CMK (cell line): ENCODE measurements around the gene CAMKMT.

Experiments used
- DNase-seq: peaks from one replicate; pipeline ENCODE4 v3.0.0-alpha.2; 2010; ENCODE audit warnings: low read depth

CAMKMT gene

GRCh38 chr2:44772669-44773378 lies 411.1 kb downstream of the CAMKMT start:
- no peak for DNase-seq

GRCh38 chr2:44774826-44775492 lies 413.2 kb downstream of the CAMKMT start:
- no peak for DNase-seq

- no peak for DNase-seq
These were observed 415.3 kb downstream of the CAMKMT start for GRCh38 chr2:44777036-44777435.

GRCh38 chr2:44777537-44777936 lies 415.8 kb downstream of the CAMKMT start:
- no peak for DNase-seq

GRCh38 chr2:44778221-44778654 lies 416.5 kb downstream of the CAMKMT start:
- no peak for DNase-seq

- DNase-seq = no peak
These were observed 417.1 kb downstream of the CAMKMT start for GRCh38 chr2:44778671-44779476.

GRCh38 chr2:44779793-44780192 lies 418.0 kb downstream of the CAMKMT start:
- no peak for DNase-seq

GRCh38 chr2:44780406-44780805 lies 418.7 kb downstream of the CAMKMT start:
- DNase-seq = no peak

- DNase-seq = no peak
These were observed 423.7 kb downstream of the CAMKMT start for GRCh38 chr2:44785433-44785832.

- DNase-seq = no peak
These were observed 424.5 kb downstream of the CAMKMT start for GRCh38 chr2:44786045-44786816.

- no peak for DNase-seq
These were observed 425.1 kb downstream of the CAMKMT start for GRCh38 chr2:44786817-44787214.

- no peak for DNase-seq
These were observed 425.9 kb downstream of the CAMKMT start for GRCh38 chr2:44787663-44788062.

- no peak for DNase-seq
These were observed 427.7 kb downstream of the CAMKMT start for GRCh38 chr2:44789446-44789845.

GRCh38 chr2:44789971-44790721 lies 428.4 kb downstream of the CAMKMT start:
- DNase-seq = no peak

GRCh38 chr2:44793322-44793870 lies 431.6 kb downstream of the CAMKMT start:
- DNase-seq = peak; percentile 8

GRCh38 chr2:44796771-44797170 lies 435.0 kb downstream of the CAMKMT start:
- DNase-seq = no peak

GRCh38 chr2:44798139-44798659 lies 436.5 kb downstream of the CAMKMT start:
- no peak for DNase-seq

GRCh38 chr2:44799105-44799504 lies 437.4 kb downstream of the CAMKMT start:
- no peak for DNase-seq

GRCh38 chr2:44799754-44800153 lies 438.0 kb downstream of the CAMKMT start:
- DNase-seq = no peak

- DNase-seq = no peak
These were observed 439.6 kb downstream of the CAMKMT start for GRCh38 chr2:44801289-44801840.
